Esophagus squamous epithelium (tissue), 5 donors: ENCODE data around the gene TLE6. TPM values are rescaled to one million over a fixed set of nuclear protein-coding genes. Genes with fewer than 3 reads are reported as not detected.

Source experiments
- DNase-seq: peaks from one replicate; lab custom pipeline; 2025; lab: John Stamatoyannopoulos, UW
- H3K27ac ChIP-seq, 4 donors: fragments of 200-600 bp; sonication (generic); one replicate each; pipeline ENCODE4 v1.5.1; 2016 to 2019; ENCODE audit warnings: mild to moderate bottlenecking in 1 of 4
- H3K27me3 ChIP-seq, 4 donors: fragments of 200-600 bp; sonication (generic); 1 replicate in 3 of 4; 2 replicates in 1 of 4; pipeline versions ENCODE4 v1.5.1 to v1.6.0; 2017 to 2021; ENCODE audit warnings: antibody characterized with exemption in 1 of 4
- H3K36me3 ChIP-seq, 3 donors: fragments of 200-600 bp; sonication (generic); one replicate each; pipeline ENCODE4 v1.5.1; 2016 to 2019
- H3K4me1 ChIP-seq, 3 donors: fragments of 200-600 bp; sonication (generic); one replicate each; pipeline ENCODE4 v1.5.1; 2017 to 2019
- H3K4me3 ChIP-seq, 4 donors: fragments of 200-600 bp; sonication (generic); 1 replicate in 3 of 4; 2 replicates in 1 of 4; pipeline ENCODE4 v1.5.1; 2016 to 2019; ENCODE audit warnings: mild to moderate bottlenecking in 2 of 4, moderate library complexity in 1 of 4
- H3K9me3 ChIP-seq, 3 donors: fragments of 200-600 bp; sonication (generic); one replicate each; pipeline ENCODE4 v1.5.1; 2016 to 2019
- CTCF ChIP-seq, 6 experiments: fragments of 450-650 bp in 4 of 6; fragments of 200-600 bp in 2 of 6; sonication (generic) in 2 of 6; IDR thresholded peaks; one replicate each; pipeline ENCODE4 v1.5.1; 2016 to 2019; ENCODE audit warnings: antibody characterized with exemption in 6 of 6, mild to moderate bottlenecking in 4 of 6, moderate library complexity in 4 of 6
- POLR2A ChIP-seq, 4 donors: fragments of 450-650 bp; IDR thresholded peaks; one replicate each; pipeline ENCODE4 v1.6.1; 2017; ENCODE audit warnings: antibody characterized with exemption in 4 of 4, mild to moderate bottlenecking in 4 of 4, moderate library complexity in 3 of 4
- WGBS, 2 donors: methylation state at CpG; one replicate each; pipeline ENCODE4 v1.1.5; 2018; 5-methylcytosine and 5-hydroxymethylcytosine counted together
- intact Hi-C: fragments of 100-400 bp; cut with DNase I; formaldehyde crosslinking; loops from one replicate; pipeline ENCODE4 v1.15.0; 2022
- total RNA-seq, 4 donors: library from RNA; depleted of rRNA; stranded (reverse); fragments of >200 nt; gene quantifications; one replicate each; pipeline ENCODE4 v1.1.0, GENCODE V29; 2016
- donor health status: DM: yes; HTN: yes; CAD: no.

Gene TLE6
- total RNA-seq, 4 donors from 2014 or later, result 0.59 to 3.3 (median 1.9) TPM; not detected in 1

DNA sequence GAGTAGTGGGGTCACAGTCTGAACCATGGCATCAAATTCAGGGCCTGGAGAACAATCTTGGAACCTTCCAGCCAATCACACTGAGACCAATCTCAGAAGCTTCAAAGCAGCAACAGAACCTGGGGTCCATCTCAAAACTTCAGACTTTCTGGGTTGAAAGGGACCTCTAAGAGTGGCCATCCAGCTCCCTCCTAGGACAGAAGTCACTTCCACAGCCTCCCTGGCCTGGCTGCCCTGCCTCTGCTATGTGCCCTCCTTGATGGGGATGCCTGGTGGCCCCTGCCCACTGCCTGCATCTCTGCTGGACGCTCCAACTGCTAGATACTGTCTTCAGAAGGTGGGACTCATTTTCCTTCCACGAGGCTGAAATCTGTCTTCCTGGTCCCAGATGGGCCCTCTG is 49.9 kb downstream of the TLE6 start:
- 92 to 93% methylated on average over 2 of the region's 2 CpGs for WGBS, 2 donors
- peaks cover 3 to 24% (median 9%) of the 10 kb centered on the region in 3 donors for H3K4me1 ChIP-seq
- no peaks in the 10 kb centered on the region for H3K36me3 ChIP-seq
- no peak for DNase-seq
- TF ChIP-seq POLR2A (IDR thresholded peaks at IDR 0.05) (no peak), CTCF (IDR thresholded peaks at IDR 0.05) (no peak)
- H3K27me3 ChIP-seq, result peaks cover 0 to 30% (median 0%) of the 10 kb centered on the region in 4 donors
- H3K9me3 ChIP-seq, result no peaks in the 10 kb centered on the region
- H3K4me3 ChIP-seq, result no peak overlapping the region
- no peak overlapping the region for H3K27ac ChIP-seq
- intact Hi-C loops, result no loop called here

DNA sequence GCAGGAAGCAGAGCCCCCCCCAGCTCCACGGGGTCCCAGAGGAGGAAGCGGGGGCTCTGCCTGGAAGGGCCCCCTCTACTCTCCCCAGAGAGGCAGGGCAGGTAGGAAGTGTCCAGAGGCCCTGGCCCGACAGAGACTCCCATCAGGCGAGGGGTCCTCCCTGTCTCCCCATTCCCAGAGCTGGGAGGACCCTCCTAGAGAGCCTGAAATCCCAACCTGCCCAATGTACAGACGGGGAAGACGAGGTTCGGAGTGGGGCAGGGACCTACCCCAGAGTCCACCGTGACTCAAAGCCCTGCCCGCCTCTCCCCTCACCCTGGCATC is 50.6 kb downstream of the TLE6 start:
- no peaks in the 10 kb centered on the region for H3K9me3 ChIP-seq
- TF ChIP-seq CTCF (IDR thresholded peaks at IDR 0.05), result no peak
- no peak for TF ChIP-seq POLR2A (IDR thresholded peaks at IDR 0.05)
- intact Hi-C loops, result no loop called here

DNA sequence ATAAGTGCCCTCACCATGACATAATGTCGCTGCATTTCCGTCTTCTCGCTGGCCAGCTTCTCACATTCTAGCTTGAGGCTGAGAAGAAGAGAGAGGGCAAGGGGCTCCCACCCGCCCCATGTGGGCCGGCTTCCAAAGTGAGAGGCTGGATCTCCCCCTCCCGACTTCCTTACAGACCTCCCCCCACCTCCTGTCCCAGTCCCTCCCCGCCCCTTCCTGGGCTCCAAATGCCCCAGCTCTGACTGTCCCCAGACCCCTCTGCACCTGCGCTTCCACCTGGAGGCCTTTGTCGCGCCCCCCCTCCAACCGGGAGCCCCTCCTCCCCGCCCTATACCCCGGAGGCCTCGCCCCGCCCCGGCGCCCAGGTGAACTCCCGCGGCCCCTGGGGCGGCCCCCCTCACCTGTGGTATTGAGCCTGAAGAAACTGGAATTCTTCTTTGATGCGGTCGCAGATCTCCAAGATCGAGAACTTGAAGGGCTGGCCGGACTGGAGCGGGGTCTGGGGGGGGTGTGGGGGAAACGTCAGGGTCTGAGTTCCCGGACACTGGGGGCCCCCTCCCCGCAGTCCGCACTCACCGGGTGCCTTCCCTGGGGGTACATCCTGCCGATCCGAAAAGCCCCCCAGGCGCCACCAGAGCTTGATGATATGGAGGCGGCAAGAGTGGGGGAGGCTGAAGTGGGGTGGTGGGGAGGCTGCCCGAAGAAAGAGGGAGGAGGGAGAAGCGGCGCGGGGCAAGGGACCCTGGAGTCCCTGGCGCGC is 51.1 kb downstream of the TLE6 start:
- intact Hi-C loops, result no loop called here
- H3K27ac ChIP-seq, result peak overlapping the region; percentile 59 to 71 (median 63)
- H3K36me3 ChIP-seq, result no peaks in the 10 kb centered on the region
- no peaks in the 10 kb centered on the region for H3K9me3 ChIP-seq
- H3K4me3 ChIP-seq, result peak overlapping the region; percentile 48 to 69 (median 64)
- DNase-seq, result no peak
- TF ChIP-seq POLR2A (IDR thresholded peaks at IDR 0.05) (no peak), CTCF (IDR thresholded peaks at IDR 0.05) (no peak)
- H3K27me3 ChIP-seq, result peaks cover 0 to 30% (median 0%) of the 10 kb centered on the region in 4 donors
- WGBS, 2 donors, result 10 to 20% methylated on average over 3 to 6 of the region's 40 CpGs
- H3K4me1 ChIP-seq, result peaks cover 3 to 24% (median 9%) of the 10 kb centered on the region in 3 donors

More for the DNA sequence above, 50.6 kb downstream of the TLE6 start:
- Histone ChIP-seq H3K27ac (peak overlapping the region in 2 of 4 donors; percentile 62 to 71), H3K27me3 (peaks cover 0 to 30% (median 0%) of the 10 kb centered on the region in 4 donors), H3K4me1 (peaks cover 3 to 24% (median 9%) of the 10 kb centered on the region in 3 donors), H3K4me3 (peak overlapping the region in 3 of 4 donors; percentile 62 to 69 (median 66)), H3K36me3 (no peaks in the 10 kb centered on the region)
- 66 to 72% methylated on average over 5 of the region's 9 CpGs for WGBS, 2 donors
- DNase-seq, result no peak

DNA sequence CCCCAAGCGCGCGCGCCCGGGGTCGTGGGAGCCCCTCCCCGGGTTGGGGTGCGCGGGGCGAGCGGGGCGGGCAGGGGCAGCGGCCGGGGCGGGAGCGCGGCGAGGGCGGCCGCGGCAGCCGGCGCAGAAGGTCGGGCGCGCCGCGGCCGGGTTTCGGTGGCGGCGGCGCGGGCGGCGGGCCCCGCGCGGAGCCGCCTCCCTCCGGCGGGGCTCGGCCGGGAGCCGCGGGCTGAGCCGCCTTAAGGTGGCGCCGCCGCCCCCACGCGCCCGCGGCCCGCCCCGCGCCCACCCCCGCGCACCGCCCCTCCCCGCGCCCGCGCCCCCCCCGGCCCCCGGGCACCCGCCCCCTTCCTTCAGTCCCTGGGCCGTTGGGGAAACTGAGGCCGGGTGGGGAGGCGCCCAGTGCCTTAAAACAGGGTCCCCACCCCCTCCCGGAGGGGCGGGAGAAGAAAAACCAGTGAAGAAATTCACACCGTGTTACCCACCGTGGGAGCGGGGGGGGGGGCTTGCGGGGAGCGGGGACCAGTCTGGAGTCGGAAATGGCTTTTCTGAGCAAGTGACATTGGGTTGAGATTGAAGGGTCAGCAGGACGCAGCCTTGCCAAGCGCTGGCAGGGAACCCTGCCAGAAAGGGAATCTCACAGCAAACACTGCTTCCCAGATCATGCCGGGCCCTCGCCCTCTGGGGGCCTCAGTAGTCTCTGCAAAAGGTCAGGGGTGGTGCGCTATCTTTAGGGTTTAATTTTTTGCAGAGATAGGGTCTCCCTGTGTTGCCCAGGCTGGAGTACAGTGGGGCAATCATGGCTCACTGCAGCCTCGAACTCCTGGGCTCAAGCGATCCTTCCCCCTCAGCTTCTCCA is 51.9 kb downstream of the TLE6 start, which contains the start of gene TLE2:
Gene TLE2, minus strand, starts transcription at position 216 of the 859 bp plus-strand sequence. CDS start 376 bp downstream, outside the sequence.
- Histone ChIP-seq H3K4me1 (peaks cover 6 to 30% (median 11%) of the 10 kb centered on the region in 3 donors), H3K4me3 (peak within 1 kb of the TSS; percentile 48 to 69 (median 64)), H3K9me3 (no peaks in the 10 kb centered on the region), H3K27ac (peak within 1 kb of the TSS; percentile 59 to 71 (median 63)), H3K36me3 (no peaks in the 10 kb centered on the region), H3K27me3 (peaks cover 0 to 30% (median 0%) of the 10 kb centered on the region in 4 donors)
- TF ChIP-seq CTCF (IDR thresholded peaks at IDR 0.05), result no peak
- no peak for TF ChIP-seq POLR2A (IDR thresholded peaks at IDR 0.05)
- WGBS, 2 donors, result 0 to 4% methylated on average over 5 to 9 of the region's 85 CpGs
- DNase-seq, result no peak
- intact Hi-C loops, result no loop called here

- Histone ChIP-seq H3K4me1 (peaks cover 16 to 51% (median 22%) of the 10 kb centered on the region in 3 donors), H3K36me3 (no peaks in the 10 kb centered on the region), H3K27ac (no peak overlapping the region), H3K27me3 (peaks cover 0 to 16% (median 0%) of the 10 kb centered on the region in 4 donors), H3K9me3 (no peaks in the 10 kb centered on the region), H3K4me3 (no peak overlapping the region)
- no peak for DNase-seq
- TF ChIP-seq CTCF (IDR thresholded peaks at IDR 0.05) (no peak), POLR2A (IDR thresholded peaks at IDR 0.05) (no peak)
- intact Hi-C loops, result no loop called here
- 67 to 72% methylated on average over 5 of the region's 5 CpGs for WGBS, 2 donors
Observed at GRCh38 chr19:3031607-3031867, 54.2 kb downstream of the TLE6 start.
